ENCODE data around the gene CDC42SE2.

DNA sequence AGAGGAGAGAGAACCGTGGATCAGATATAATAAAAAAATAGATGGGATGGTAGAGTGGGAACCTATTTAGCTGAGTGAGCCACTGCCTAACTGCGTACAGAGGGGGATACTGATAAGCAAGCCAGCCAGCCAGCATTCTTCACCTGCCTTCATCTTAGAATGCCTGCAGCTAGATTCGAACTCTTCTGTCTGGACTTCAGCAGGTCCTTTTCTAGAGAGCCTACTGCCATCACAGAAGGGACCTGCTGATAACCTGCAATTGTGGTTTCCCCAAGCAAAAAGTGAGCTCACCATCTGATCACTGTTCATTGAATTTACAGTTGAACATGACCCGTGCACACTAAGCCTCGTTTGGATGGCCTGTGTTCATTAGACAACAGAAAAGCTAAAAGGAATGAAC, 109.4 kb downstream of the CDC42SE2 start:
- TF ChIP-seq, protein P1, sequence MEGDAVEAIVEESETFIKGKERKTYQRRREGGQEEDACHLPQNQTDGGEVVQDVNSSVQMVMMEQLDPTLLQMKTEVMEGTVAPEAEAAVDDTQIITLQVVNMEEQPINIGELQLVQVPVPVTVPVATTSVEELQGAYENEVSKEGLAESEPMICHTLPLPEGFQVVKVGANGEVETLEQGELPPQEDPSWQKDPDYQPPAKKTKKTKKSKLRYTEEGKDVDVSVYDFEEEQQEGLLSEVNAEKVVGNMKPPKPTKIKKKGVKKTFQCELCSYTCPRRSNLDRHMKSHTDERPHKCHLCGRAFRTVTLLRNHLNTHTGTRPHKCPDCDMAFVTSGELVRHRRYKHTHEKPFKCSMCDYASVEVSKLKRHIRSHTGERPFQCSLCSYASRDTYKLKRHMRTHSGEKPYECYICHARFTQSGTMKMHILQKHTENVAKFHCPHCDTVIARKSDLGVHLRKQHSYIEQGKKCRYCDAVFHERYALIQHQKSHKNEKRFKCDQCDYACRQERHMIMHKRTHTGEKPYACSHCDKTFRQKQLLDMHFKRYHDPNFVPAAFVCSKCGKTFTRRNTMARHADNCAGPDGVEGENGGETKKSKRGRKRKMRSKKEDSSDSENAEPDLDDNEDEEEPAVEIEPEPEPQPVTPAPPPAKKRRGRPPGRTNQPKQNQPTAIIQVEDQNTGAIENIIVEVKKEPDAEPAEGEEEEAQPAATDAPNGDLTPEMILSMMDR (IDR thresholded peaks at IDR 0.05 in 4 of 5, conservative IDR thresholded peaks at IDR 0.05 in 1 of 5), result no peak
- no peak for TF ChIP-seq POLR2A (IDR thresholded peaks at IDR 0.05)
